ENCODE measurements around the gene WBP2NL.

The WBP2NL gene

DNA sequence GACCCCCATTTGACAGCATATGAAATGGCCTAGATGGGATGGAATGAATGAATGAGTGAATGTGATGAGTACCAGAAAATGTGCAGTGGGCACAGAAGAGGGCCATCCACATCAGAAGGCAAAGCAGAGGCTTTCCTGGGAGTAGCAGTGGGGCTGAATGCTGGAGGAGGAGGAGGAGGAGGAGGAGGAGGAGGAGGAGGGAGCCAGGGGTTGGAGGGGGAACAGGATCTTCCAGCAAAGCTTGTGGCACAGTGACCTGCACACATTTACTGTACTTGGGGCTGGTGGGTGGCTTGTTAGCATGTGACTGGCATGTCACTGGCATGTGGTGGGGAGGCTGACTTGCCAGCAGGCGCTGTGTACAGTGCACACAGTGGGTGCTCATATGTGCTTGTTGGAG is 19.9 kb upstream of the WBP2NL start:
- TF ChIP-seq, protein P1, sequence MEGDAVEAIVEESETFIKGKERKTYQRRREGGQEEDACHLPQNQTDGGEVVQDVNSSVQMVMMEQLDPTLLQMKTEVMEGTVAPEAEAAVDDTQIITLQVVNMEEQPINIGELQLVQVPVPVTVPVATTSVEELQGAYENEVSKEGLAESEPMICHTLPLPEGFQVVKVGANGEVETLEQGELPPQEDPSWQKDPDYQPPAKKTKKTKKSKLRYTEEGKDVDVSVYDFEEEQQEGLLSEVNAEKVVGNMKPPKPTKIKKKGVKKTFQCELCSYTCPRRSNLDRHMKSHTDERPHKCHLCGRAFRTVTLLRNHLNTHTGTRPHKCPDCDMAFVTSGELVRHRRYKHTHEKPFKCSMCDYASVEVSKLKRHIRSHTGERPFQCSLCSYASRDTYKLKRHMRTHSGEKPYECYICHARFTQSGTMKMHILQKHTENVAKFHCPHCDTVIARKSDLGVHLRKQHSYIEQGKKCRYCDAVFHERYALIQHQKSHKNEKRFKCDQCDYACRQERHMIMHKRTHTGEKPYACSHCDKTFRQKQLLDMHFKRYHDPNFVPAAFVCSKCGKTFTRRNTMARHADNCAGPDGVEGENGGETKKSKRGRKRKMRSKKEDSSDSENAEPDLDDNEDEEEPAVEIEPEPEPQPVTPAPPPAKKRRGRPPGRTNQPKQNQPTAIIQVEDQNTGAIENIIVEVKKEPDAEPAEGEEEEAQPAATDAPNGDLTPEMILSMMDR (IDR thresholded peaks at IDR 0.05; ENCODE audit: low read depth, low read length), result no peak
- no peak for DNase-seq (ENCODE audit: low read depth, low spot score)
- H3K4me3 ChIP-seq (ENCODE audit: low read depth, low read length), result no peak overlapping the region
- in situ Hi-C loops (cut with HindIII; ENCODE audit: low sequenced_read_pairs), result no loop called here

DNA sequence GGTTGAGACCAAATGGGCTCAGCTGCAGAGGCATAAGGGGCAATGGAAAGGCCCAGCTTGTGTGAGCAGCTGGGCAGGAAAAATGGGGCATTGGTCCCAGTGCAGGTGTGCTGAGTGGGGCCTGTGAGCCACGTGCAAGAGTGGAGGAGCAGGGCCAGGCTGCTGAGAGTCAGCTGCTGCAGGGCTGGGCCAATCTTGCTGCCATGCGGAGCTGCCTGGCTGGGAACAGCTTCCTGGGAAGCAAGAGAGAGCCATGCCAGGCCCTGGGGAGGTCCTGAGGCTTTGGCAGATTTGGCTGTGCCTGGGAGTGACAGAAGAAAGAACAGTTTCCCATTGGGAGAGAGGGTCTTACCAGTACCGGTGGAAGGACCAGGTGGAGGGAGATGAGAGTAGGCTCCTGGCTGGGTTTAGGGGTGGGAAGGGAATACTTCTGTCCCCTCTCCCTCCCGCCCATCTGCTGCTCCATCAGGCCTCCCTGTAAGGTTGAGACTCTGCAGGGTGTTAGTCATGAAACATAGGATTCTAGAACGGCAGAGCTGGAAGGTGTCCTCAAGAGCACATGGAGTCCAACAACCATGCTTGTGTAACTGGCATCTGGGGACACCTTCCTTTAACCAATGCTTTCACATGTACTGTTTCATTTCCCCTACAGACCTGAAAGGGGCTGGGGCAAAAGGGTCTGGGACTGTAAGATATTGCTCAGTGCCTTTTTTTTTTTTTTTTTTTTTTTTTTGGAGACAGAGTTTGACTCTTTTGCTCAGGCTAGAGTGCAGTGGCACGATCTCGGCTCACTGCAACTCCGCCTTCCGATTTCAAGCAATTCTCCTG is 19.0 kb upstream of the WBP2NL start:
- DNase-seq (ENCODE audit: low read depth, low spot score), result no peak
- in situ Hi-C loops (cut with HindIII; ENCODE audit: low sequenced_read_pairs), result no loop called here
- TF ChIP-seq, protein P1 (IDR thresholded peaks at IDR 0.05; ENCODE audit: low read depth, low read length), result no peak
- no peak overlapping the region for H3K4me3 ChIP-seq (ENCODE audit: low read depth, low read length)

GRCh38 chr22:41982865-41983264 is 15.7 kb upstream of the WBP2NL start:
- DNase-seq (ENCODE audit: low read depth, low spot score), result no peak

DNA sequence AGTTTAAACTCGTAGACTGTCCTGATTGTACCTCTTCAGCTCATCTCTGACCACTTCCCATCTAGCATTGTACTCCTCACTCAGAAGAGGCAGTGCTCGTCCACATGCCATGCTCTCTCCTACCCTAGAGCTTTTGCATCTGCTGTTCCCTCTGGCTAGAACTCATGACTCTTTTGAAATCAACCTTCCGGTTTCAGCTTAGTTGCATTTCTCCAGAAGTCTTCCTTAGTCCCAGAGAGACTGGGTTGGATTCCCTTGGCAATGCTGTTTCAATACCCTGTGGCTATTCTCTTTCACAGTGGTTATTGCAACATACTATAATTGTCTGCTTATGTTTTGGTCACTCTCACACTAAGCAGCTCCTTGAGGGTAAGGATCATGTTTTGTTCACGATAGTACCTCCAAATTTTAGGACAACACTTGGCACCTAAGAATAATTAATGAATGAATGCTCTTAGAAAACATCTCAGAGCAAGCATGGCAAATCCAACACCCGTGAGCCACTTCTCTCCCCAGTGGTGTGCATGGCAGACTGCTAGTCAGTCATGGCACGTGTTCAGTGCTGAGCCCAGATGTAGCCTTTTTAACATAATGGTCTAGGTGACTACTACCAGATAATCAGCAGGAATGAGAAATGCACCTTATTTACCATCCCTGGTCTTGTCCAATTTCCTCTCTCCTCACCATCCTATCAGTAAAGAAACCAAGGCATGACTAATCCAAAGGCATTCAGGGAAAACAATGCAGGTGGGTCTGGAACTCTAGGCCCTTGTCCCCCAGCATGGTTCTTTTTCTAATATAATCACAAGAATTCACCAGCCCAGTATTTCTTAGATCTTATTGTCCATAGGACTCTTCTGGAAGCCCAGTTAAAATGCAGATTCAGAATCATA is 14.8 kb upstream of the WBP2NL start:
- in situ Hi-C loops (cut with HindIII; ENCODE audit: low sequenced_read_pairs), result no loop called here
- DNase-seq (ENCODE audit: low read depth, low spot score), result no peak
- no peak overlapping the region for H3K4me3 ChIP-seq (ENCODE audit: low read depth, low read length)
- TF ChIP-seq, protein P1 (IDR thresholded peaks at IDR 0.05; ENCODE audit: low read depth, low read length), result no peak

More at GRCh38 chr22:41982865-41983264, 15.7 kb upstream of the WBP2NL start:
- TF ChIP-seq, protein P1 (IDR thresholded peaks at IDR 0.05; ENCODE audit: low read depth, low read length), result no peak
- H3K4me3 ChIP-seq (ENCODE audit: low read depth, low read length), result no peak overlapping the region
- in situ Hi-C loops (cut with HindIII; ENCODE audit: low sequenced_read_pairs), result no loop called here

DNA sequence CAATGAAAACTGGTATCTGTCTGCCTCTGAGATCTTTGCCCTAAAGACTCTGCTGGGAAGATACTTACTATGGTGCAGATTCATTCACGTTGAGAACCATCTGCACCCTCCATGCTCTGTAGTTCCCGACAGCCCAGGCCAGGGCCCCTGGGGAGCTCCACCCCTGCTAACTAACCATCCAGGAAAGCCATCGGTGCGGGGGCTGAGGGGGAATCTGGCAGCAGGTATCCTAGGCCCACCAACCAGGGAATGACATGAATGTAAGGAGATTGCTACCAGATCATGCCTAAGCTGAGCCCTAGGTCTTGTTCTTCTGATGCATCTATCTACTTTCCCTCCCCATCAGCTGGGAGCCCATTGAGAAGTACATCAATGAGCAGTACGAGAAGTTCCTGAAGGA is 11.3 kb upstream of the WBP2NL start:
- TF ChIP-seq, protein P1 (IDR thresholded peaks at IDR 0.05; ENCODE audit: low read depth, low read length), result no peak
- DNase-seq (ENCODE audit: low read depth, low spot score), result no peak
- H3K4me3 ChIP-seq (ENCODE audit: low read depth, low read length), result no peak overlapping the region
- in situ Hi-C loops (cut with HindIII; ENCODE audit: low sequenced_read_pairs), result no loop called here

DNA sequence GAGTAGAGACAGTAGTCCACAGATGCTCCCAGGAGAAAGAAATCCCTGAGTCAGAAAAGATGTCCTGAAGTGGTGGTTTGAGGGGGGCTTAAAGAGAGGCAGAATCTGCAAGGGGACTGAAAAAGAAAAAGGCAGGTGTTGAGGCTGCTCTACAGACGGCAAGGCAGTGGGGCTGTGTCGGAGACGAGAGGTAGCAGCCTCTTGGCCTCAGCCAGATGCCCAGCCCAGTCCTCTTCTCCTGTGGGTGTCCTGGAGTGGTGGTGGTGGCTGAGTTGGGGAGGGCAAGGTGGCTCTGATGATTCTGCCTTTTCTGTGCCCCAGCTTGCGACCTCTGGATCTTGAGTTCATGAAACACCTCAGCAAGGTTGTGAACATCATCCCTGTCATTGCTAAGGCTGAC is 9.3 kb upstream of the WBP2NL start:
- no peak overlapping the region for H3K4me3 ChIP-seq (ENCODE audit: low read depth, low read length)
- in situ Hi-C loops (cut with HindIII; ENCODE audit: low sequenced_read_pairs), result no loop called here
- TF ChIP-seq, protein P1 (IDR thresholded peaks at IDR 0.05; ENCODE audit: low read depth, low read length), result no peak
- DNase-seq (ENCODE audit: low read depth, low spot score), result no peak

Measured in astrocyte of the spinal cord (primary cell).